Tibial nerve (tissue), 4 donors: Measurements from ENCODE around the gene EYA4. TPM values are rescaled to one million over a fixed set of nuclear protein-coding genes. Genes with fewer than 3 reads are reported as not detected.

Experiments used
- DNase-seq, 2 donors: peaks; one replicate each; pipeline ENCODE4 v3.0.0-alpha.2; 2019; ENCODE audit warnings: low spot score in 2 of 2
- H3K27ac ChIP-seq, 4 donors: fragments of 200-600 bp; sonication (generic) in 3 of 4; one replicate each; pipeline ENCODE4 v1.5.1; 2017 to 2019; ENCODE audit warnings: mild to moderate bottlenecking in 1 of 4
- H3K27me3 ChIP-seq, 2 donors: fragments of 200-600 bp; sonication (generic) in 1 of 2; one replicate each; pipeline versions ENCODE4 v1.5.1 to v1.6.0; 2017 to 2019
- H3K36me3 ChIP-seq, 3 donors: fragments of 200-600 bp; sonication (generic); one replicate each; pipeline ENCODE4 v1.5.1; 2018 to 2019
- H3K4me1 ChIP-seq, 4 donors: fragments of 200-600 bp; sonication (generic) in 3 of 4; one replicate each; pipeline ENCODE4 v1.5.1; 2017 to 2019
- H3K4me3 ChIP-seq, 4 donors: fragments of 200-600 bp; sonication (generic) in 3 of 4; one replicate each; pipeline ENCODE4 v1.5.1; 2017 to 2019; ENCODE audit warnings: mild to moderate bottlenecking in 1 of 4, moderate library complexity in 1 of 4
- H3K9me3 ChIP-seq, 4 donors: fragments of 200-600 bp; sonication (generic) in 3 of 4; one replicate each; pipeline ENCODE4 v1.5.1; 2017 to 2019
- CTCF ChIP-seq, 5 experiments: fragments of 200-600 bp in 3 of 5; fragments of 450-650 bp in 2 of 5; sonication (generic) in 3 of 5; IDR thresholded peaks; one replicate each; pipeline ENCODE4 v1.5.1; 2016 to 2019; ENCODE audit warnings: antibody characterized with exemption in 5 of 5, mild to moderate bottlenecking in 3 of 5, moderate library complexity in 2 of 5
- EP300 ChIP-seq, 2 donors: sonication (generic); formaldehyde crosslinking; IDR thresholded peaks; one replicate each; pipeline ENCODE4 v1.6.1; 2017; ENCODE audit warnings: antibody characterized with exemption in 2 of 2, mild to moderate bottlenecking in 1 of 2
- POLR2A ChIP-seq, 2 donors: fragments of 450-650 bp; IDR thresholded peaks; one replicate each; pipeline ENCODE4 v1.6.1; 2017; ENCODE audit warnings: antibody characterized with exemption in 2 of 2, mild to moderate bottlenecking in 2 of 2, moderate library complexity in 2 of 2
- WGBS, 2 donors: methylation state at CpG; one replicate each; pipeline ENCODE4 v1.1.5; 2018; 5-methylcytosine and 5-hydroxymethylcytosine counted together
- total RNA-seq, 4 donors: library from RNA; depleted of rRNA; stranded (reverse); fragments of >200 nt; gene quantifications; one replicate each; pipeline ENCODE4 v1.1.0, GENCODE V29; 2016

EYA4 gene
- total RNA-seq, 4 donors from 2014 or later: 1.1 to 6.0 (median 1.8) TPM

- H3K36me3 ChIP-seq: no peaks in the 10 kb centered on the region
- H3K4me1 ChIP-seq: no peaks in the 10 kb centered on the region
- H3K4me3 ChIP-seq: no peak overlapping the region
- 96 to 97% methylated on average over 1 of the region's 1 CpG for WGBS, 2 donors
- TF ChIP-seq POLR2A (IDR thresholded peaks at IDR 0.05): no peak
- no peak for TF ChIP-seq CTCF (IDR thresholded peaks at IDR 0.05)
- no peak for TF ChIP-seq EP300 (IDR thresholded peaks at IDR 0.05)
- no peak for DNase-seq
- H3K27ac ChIP-seq: no peak overlapping the region
- H3K9me3 ChIP-seq: no peaks in the 10 kb centered on the region
- H3K27me3 ChIP-seq: no peaks in the 10 kb centered on the region
Measured at GRCh38 chr6:133313068-133313467, 71.9 kb downstream of the EYA4 start.

DNA sequence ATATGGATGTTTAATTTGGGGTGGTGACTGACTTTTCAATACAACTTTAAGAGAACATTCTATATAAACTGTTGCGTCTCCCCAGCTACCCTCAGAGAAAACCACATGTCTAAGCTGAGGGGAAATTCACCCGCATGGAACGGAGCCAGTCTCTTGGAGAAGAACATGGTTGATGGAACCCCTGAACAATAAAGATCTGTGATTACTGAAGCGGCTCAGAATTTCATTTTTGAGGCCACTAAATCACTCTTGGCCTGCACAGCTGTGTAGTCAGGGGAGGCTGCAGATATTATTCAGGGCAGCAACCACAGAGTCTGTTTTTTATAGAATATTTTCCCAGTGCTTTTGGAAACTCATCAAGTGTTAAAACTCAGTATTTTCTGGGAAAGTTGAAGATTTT is 73.8 kb downstream of the EYA4 start:
- Histone ChIP-seq H3K27me3 (no peaks in the 10 kb centered on the region), H3K4me1 (no peaks in the 10 kb centered on the region), H3K27ac (no peak overlapping the region), H3K4me3 (no peak overlapping the region), H3K9me3 (no peaks in the 10 kb centered on the region), H3K36me3 (no peaks in the 10 kb centered on the region)
- DNase-seq: no peak
- TF ChIP-seq POLR2A (IDR thresholded peaks at IDR 0.05) (no peak), CTCF (IDR thresholded peaks at IDR 0.05) (no peak), EP300 (IDR thresholded peaks at IDR 0.05) (no peak)
- WGBS, 2 donors: 72 to 83% methylated on average over 4 of the region's 4 CpGs

DNA sequence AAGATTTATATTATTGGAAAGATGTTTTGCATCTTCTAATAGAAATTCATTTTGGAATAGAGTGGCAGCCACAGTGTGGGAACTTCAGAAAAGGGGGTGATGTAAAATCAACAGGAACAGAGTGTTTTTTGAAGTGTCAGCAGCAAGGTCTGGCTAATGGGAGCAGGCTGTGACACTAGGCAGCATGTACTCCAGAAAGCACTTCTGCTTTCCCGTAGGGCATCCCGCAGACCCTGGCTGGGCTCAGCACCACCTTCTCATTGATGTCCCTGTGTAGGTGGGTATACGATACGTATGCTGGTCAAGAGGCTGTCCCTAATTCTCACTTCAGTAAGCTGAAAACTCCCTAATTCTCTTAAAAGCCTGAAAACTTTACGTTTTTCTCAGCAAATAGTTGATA is 74.7 kb downstream of the EYA4 start:
- Histone ChIP-seq H3K36me3 (no peaks in the 10 kb centered on the region), H3K9me3 (no peaks in the 10 kb centered on the region), H3K4me1 (no peaks in the 10 kb centered on the region), H3K27ac (no peak overlapping the region), H3K27me3 (no peaks in the 10 kb centered on the region), H3K4me3 (no peak overlapping the region)
- DNase-seq: no peak
- WGBS, 2 donors: 66 to 81% methylated on average over 5 of the region's 5 CpGs
- TF ChIP-seq POLR2A (IDR thresholded peaks at IDR 0.05) (no peak), EP300 (IDR thresholded peaks at IDR 0.05) (no peak), CTCF (IDR thresholded peaks at IDR 0.05) (no peak)

GRCh38 chr6:133317704-133318103 is 76.5 kb downstream of the EYA4 start:
- H3K4me1 ChIP-seq: no peaks in the 10 kb centered on the region
- 94 to 95% methylated on average over 4 of the region's 4 CpGs for WGBS, 2 donors
- H3K36me3 ChIP-seq: no peaks in the 10 kb centered on the region
- H3K4me3 ChIP-seq: no peak overlapping the region
- no peaks in the 10 kb centered on the region for H3K9me3 ChIP-seq
- DNase-seq: no peak
- no peaks in the 10 kb centered on the region for H3K27me3 ChIP-seq
- TF ChIP-seq POLR2A (IDR thresholded peaks at IDR 0.05): no peak
- H3K27ac ChIP-seq: no peak overlapping the region

GRCh38 chr6:133326584-133326983 is 85.4 kb downstream of the EYA4 start:
- Histone ChIP-seq H3K27ac (no peak overlapping the region), H3K4me1 (no peaks in the 10 kb centered on the region), H3K27me3 (no peaks in the 10 kb centered on the region), H3K36me3 (no peaks in the 10 kb centered on the region), H3K9me3 (no peaks in the 10 kb centered on the region), H3K4me3 (no peak overlapping the region)
- 50 to 63% methylated on average over 9 of the region's 9 CpGs for WGBS, 2 donors
- DNase-seq: no peak
- no peak for TF ChIP-seq CTCF (IDR thresholded peaks at IDR 0.05)
- TF ChIP-seq EP300 (IDR thresholded peaks at IDR 0.05): no peak
- TF ChIP-seq POLR2A (IDR thresholded peaks at IDR 0.05): no peak

DNA sequence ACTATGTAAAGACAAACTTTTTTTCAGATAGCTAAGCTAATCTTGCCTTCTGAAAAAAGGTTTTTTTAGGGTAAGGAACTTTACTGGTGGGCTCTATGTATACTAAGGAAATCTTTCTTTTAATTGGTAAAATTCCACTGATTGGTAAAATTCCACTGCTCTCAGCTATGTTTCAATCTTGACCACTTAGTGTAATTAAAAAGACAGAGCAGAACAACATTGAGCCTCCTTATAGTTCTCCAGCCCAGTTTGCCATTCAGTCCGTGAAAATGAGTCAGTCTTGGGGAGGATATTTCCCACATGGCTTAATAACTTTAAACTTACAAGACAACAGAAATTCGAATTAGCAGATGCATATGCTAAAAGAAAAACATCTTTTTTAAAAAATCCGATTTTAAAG is 92.7 kb downstream of the EYA4 start:
- no peaks in the 10 kb centered on the region for H3K36me3 ChIP-seq
- no peak overlapping the region for H3K27ac ChIP-seq
- no peak for TF ChIP-seq CTCF (IDR thresholded peaks at IDR 0.05)
- no peak for TF ChIP-seq POLR2A (IDR thresholded peaks at IDR 0.05)
- no peak for TF ChIP-seq EP300 (IDR thresholded peaks at IDR 0.05)
- H3K9me3 ChIP-seq: no peaks in the 10 kb centered on the region
- H3K4me1 ChIP-seq: no peaks in the 10 kb centered on the region
- H3K4me3 ChIP-seq: no peak overlapping the region
- DNase-seq: no peak
- 64 to 65% methylated on average over 3 of the region's 3 CpGs for WGBS, 2 donors
- H3K27me3 ChIP-seq: no peaks in the 10 kb centered on the region
